Measurements from ENCODE around the gene GRN.
A peak's percentile ranks its signal among the peaks of the same experiment; 100 is the strongest.
"Not testable (repeated sequence)": the region's sequence is repeated elsewhere in the genome, so short reads cannot be mapped to it uniquely, and the experiment has no call there.

GRN gene

DNA sequence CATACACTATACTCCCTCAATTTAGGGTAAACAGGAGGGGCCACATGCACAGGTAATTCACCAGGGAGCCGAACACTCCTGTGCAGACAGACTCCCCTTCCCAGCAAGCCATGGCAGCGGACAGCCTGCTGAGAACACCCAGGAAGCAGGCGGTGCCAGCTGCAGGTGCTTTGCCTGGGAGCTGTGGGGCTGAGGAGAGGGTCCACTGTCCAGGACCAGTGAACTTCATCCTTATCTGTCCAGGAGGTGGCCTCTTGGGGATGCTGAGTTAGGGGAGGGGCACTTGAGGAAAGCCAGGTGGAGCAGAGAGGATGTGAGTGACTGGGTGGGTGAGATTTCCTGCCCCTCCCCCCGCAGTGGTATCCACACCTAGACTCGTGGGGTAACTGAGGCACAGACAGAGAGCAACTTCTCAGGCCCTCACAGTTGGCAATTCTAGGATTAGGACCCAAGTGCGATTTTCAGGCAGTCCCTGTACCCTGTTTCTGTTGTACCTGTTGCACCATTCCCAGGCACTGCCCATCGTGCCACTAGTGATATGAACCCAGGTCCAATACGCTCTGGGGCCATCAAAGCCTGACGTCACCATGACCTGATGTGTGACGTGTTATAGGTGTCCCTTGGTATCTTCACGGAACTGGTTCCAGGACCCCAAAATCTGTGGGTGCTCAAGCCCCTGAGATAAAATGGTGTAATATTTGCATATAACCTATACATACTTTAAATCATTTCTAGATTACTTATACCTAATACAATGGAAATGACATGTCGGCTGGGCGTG lies 1.2 kb downstream of the GRN start:
- no peak for DNase-seq (ENCODE audit: low read depth)

GRCh38 chr17:44347206-44348055 lies 2.3 kb downstream of the GRN start:
- DNase-seq (ENCODE audit: low read depth) = not testable (repeated sequence)

GRCh38 chr17:44348234-44348987 lies 3.3 kb downstream of the GRN start:
- no peak for DNase-seq (ENCODE audit: low read depth)

- no peak for DNase-seq (ENCODE audit: low read depth)
These were observed 3.9 kb downstream of the GRN start for GRCh38 chr17:44348988-44349364.

- no peak for DNase-seq (ENCODE audit: low read depth)
These were observed 4.5 kb downstream of the GRN start for GRCh38 chr17:44349553-44350070.

- DNase-seq (ENCODE audit: low read depth) = peak; percentile 50
These were observed 5.7 kb downstream of the GRN start for GRCh38 chr17:44350733-44351226.

DNA sequence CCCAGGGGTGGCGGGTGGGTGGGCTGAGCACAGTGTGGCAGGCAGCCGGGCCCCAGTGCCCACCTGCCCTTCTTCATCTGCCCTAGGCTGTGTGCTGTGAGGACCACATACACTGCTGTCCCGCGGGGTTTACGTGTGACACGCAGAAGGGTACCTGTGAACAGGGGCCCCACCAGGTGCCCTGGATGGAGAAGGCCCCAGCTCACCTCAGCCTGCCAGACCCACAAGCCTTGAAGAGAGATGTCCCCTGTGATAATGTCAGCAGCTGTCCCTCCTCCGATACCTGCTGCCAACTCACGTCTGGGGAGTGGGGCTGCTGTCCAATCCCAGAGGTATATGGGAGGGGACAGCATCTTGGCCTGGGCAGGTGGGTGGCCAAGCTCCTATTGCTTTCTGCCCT lies 6.4 kb downstream of the GRN start:
- DNase-seq (ENCODE audit: low read depth) = no peak

DNA sequence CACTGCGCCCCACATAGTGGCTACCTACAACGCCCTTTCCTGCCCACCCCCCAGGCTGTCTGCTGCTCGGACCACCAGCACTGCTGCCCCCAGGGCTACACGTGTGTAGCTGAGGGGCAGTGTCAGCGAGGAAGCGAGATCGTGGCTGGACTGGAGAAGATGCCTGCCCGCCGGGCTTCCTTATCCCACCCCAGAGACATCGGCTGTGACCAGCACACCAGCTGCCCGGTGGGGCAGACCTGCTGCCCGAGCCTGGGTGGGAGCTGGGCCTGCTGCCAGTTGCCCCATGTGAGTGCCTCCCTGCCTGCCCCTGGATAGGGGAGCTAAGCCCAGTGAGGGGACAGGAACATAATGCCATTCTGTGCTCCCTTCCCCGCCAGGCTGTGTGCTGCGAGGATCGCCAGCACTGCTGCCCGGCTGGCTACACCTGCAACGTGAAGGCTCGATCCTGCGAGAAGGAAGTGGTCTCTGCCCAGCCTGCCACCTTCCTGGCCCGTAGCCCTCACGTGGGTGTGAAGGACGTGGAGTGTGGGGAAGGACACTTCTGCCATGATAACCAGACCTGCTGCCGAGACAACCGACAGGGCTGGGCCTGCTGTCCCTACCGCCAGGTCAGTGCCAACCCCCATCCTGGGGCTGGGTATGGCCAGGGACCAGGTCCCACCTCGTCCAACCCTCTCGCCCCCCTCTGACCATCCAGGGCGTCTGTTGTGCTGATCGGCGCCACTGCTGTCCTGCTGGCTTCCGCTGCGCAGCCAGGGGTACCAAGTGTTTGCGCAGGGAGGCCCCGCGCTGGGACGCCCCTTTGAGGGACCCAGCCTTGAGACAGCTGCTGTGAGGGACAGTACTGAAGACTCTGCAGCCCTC lies 7.1 kb downstream of the GRN start:
- DNase-seq (ENCODE audit: low read depth) = no peak

GRCh38 chr17:44352828-44353671 lies 7.9 kb downstream of the GRN start:
- no peak for DNase-seq (ENCODE audit: low read depth)

DNA sequence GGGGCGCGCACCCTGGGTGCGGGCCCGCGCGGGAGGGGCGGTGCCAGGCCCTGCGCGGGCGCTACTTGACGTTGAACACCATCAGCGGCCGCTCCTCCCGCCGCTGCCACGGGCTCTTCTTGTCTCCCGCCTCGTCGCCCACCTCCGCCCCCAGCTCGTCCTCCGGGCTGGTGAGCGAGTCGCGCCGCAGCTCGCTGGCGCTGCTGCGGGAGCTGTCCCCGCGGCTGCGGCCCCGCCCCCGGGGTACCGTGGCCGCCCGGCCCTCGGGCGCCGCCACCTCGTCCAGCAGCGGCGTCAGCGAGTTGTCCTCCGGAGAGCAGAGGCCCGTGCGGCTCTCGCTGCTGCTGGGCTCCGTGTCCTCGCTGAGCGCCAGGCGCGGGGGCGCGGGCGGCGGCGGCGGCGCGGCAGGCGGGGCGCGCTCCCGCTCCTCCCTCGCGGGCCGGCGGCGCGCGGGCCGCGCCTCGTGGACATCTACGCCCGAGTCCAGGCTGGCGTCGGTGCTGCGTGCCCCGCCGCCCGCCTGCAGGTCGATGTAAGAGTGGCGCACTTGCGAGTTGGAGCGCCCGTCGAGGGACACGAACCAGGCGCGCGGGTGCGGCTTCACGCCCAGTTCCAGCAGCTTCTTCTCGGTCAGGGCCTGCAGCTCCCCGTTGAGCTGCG lies 8.7 kb downstream of the GRN start:
- no peak for DNase-seq (ENCODE audit: low read depth)

DNA sequence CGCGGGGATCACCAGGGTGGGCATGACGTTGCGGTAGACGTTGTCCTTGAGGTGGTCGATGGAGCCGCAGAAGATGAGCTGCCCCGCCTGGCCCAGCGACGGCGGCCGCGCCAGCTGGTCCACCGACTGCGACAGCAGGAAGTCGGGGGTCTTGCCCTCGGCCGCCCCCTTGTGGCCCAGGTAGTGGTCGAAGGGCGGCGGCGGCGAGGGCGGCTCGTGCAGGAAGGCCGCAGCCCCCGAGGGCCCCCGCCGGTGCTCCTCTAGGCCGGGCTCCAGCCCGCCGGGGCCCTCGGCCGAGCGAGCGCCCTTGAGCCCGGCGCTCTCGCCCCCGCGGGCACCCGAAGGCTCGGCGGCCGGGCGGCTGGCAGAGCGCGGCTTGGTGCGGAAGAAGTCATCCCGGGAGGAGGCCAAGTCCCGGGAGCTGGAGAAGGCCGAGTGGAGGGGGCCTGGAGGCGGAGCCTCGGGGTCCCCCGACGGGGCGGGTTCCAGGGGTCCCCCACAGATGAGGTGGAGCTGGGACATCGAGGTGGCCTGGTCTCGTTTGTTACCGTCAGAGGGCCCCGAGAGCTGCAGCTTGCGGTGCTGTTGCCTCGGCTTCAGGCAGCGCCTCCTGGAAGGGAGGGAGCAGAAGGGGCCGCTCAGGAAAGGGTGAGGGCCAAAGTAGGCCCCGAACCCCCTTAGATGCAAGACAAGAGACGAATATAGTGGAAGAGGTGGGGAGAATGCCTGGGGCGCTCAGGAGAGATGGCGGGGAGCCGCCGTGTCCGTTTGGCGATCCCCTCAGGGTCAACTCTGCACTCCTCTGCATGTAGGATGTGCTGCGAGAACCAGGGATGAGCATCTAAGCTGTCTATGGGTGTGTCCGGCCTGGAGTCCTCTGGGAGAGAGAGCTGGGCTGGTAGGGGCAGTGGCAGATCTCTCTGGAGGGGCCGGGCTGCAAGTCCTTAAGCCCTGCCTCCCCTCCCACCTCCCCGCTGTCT lies 9.8 kb downstream of the GRN start:
- peak; percentile 55 for DNase-seq (ENCODE audit: low read depth)

- no peak for DNase-seq (ENCODE audit: low read depth)
These were observed 10.6 kb downstream of the GRN start for GRCh38 chr17:44355642-44356099.

- no peak for DNase-seq (ENCODE audit: low read depth)
These were observed 11.1 kb downstream of the GRN start for GRCh38 chr17:44356241-44356640.

DNA sequence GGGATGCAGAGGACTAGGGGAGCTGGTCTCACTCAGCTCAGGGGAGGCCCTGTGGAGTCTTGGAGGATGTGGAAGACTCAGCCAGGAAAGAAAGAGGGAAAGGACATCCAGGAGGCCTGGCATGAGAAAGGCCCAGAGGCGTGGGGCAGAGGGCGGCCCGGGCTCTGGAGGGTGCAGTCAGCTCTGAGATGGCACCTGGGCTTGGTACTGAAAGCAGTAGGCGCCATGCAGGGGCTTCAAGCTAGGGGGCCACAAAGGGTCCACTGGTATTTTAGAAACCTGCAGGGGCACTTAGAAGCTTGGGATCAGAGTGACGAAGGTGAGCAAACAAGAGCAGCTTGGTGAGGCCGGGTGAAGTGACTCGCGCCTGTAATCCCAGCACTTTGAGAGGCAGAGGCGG lies 13.0 kb downstream of the GRN start:
- no peak for DNase-seq (ENCODE audit: low read depth)

GRCh38 chr17:44359006-44359405 lies 13.9 kb downstream of the GRN start:
- DNase-seq (ENCODE audit: low read depth) = no peak

DNA sequence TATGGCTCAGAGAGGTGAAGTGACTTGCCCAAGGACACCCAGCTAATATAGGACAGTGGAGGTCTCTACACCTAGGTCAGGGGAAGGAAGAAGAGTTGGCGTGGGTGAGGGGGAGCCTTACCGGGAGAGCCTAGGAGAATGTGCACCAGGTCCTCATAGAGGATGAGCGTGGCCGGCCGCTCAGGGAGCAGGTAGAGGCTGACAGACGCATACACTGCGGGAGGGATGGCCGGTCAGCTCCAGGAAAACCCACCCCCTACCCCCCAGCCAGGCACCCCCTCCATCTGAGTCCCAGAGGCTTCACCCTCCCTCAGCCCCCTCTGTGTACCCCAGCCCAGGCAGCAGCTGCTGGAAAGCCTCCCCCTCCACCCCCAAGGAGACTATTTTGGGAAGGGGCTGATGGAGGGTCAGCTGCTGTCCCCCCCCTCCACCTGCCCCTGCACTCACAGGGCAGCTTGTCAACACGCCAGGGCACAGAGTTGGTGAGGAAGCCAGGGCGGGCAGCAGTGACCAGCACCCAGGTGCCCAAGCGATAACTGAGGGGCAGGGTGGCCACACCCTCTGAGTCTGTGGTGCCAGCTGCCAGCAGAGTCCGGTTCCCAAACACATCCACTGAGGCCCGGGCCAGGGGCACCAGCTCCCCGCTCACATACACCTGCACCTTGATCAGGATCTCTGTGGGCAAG lies 14.5 kb downstream of the GRN start:
- DNase-seq (ENCODE audit: low read depth) = no peak

- DNase-seq (ENCODE audit: low read depth) = no peak
These were observed 15.0 kb downstream of the GRN start for GRCh38 chr17:44360144-44360533.

GRCh38 chr17:44360826-44361225 lies 15.7 kb downstream of the GRN start:
- DNase-seq (ENCODE audit: low read depth) = no peak

Measured in activated T-helper 1 cell treated with Interleukin-2 at 50 U/mL for 16 hours (primary cell).